DND-41 (cell line): ENCODE results near the gene FAM162A.

Experiments used
- ATAC-seq: fragments of 200-7000 bp; cut with Tn5 transposase; 3 replicates; pipeline ENCODE4 v1.9.1; 2021; ENCODE audit warnings: low read depth; ENCODE audit not compliant: insufficient read depth
- DNase-seq: peaks from one replicate; pipeline ENCODE4 v3.0.0-alpha.2; 2020
- H2AFZ ChIP-seq: 2 replicates; pipeline ENCODE4 v1.6.0; 2012; ENCODE audit warnings: low read depth, low read length
- H3K27ac ChIP-seq: 2 replicates; pipeline ENCODE4 v1.5.1; 2012; ENCODE audit warnings: low read length, inconsistent platforms
- H3K27me3 ChIP-seq: fragments of 200-600 bp; sonication (generic); 2 replicates; pipeline ENCODE4 v1.6.0; 2012; ENCODE audit warnings: low read length, mild to moderate bottlenecking, inconsistent platforms; ENCODE audit not compliant: insufficient read depth, poor library complexity
- H3K36me3 ChIP-seq: 2 replicates; pipeline ENCODE4 v1.5.1; 2012; ENCODE audit warnings: low read length, inconsistent platforms; ENCODE audit not compliant: insufficient read depth
- H3K4me1 ChIP-seq: 2 replicates; pipeline ENCODE4 v1.5.1; 2012; ENCODE audit warnings: mild to moderate bottlenecking, low read length; ENCODE audit not compliant: insufficient read depth
- H3K4me2 ChIP-seq: 2 replicates; pipeline ENCODE4 v1.6.0; 2012; ENCODE audit warnings: mild to moderate bottlenecking, moderate library complexity, low read length, inconsistent platforms; ENCODE audit not compliant: insufficient read depth
- H3K4me3 ChIP-seq, 2 experiments: fragments of 200-600 bp in 1 of 2; shearing (Covaris generic) in 1 of 2; 2 replicates each; pipeline ENCODE4 v1.5.1; 2012 to 2016; ENCODE audit warnings: inconsistent platforms in 2 of 2, low read length in 2 of 2, mild to moderate bottlenecking in 2 of 2, low read depth in 1 of 2, moderate library complexity in 1 of 2
- H3K79me2 ChIP-seq: 2 replicates; pipeline ENCODE4 v1.6.0; 2012; ENCODE audit warnings: low read length, inconsistent platforms; ENCODE audit not compliant: insufficient read depth
- H3K9ac ChIP-seq: 2 replicates; pipeline ENCODE4 v1.6.0; 2012; ENCODE audit warnings: low read depth, mild to moderate bottlenecking, inconsistent platforms, low read length, moderate library complexity
- H3K9me3 ChIP-seq: 2 replicates; pipeline ENCODE4 v1.5.1; 2012; ENCODE audit warnings: low read length, moderate library complexity, mild to moderate bottlenecking, inconsistent platforms; ENCODE audit not compliant: insufficient read depth, severe bottlenecking
- H4K20me1 ChIP-seq: 2 replicates; pipeline ENCODE4 v1.6.0; 2012; ENCODE audit warnings: low read length; ENCODE audit not compliant: insufficient read depth
- CTCF ChIP-seq: IDR thresholded peaks from 2 replicates; pipeline ENCODE4 v1.5.1; 2012; ENCODE audit warnings: borderline replicate concordance, low read length, moderate library complexity, mild to moderate bottlenecking; ENCODE audit not compliant: poor library complexity, severe bottlenecking; ENCODE audit errors: extremely low read depth
- EZH2 ChIP-seq: IDR thresholded peaks from 3 replicates; pipeline ENCODE4 v1.6.1; 2012; ENCODE audit warnings: borderline replicate concordance, low read depth, mild to moderate bottlenecking, moderate library complexity, low read length, inconsistent platforms; ENCODE audit not compliant: severe bottlenecking

Gene FAM162A

GRCh38 chr3:122415104-122415744 lies 31.2 kb downstream of the FAM162A start:
- DNase-seq (peak; percentile 51), ATAC-seq (peak; percentile 34; the same call in 2 of the 3 replicates)
- H3K79me2 ChIP-seq = peaks cover 58% of the 10 kb centered on the region
- H2AFZ ChIP-seq = peak overlapping the region; percentile 76
- H4K20me1 ChIP-seq = no peaks in the 10 kb centered on the region; the same call in 1 of the 2 replicates
- peaks cover 27% of the 10 kb centered on the region for H3K36me3 ChIP-seq
- peaks cover 42% of the 10 kb centered on the region for H3K4me1 ChIP-seq
- peak overlapping the region; percentile 66 for H3K9ac ChIP-seq
- H3K27me3 ChIP-seq = no peaks in the 10 kb centered on the region
- peak overlapping the region; percentile 55 to 70; a peak in 3 of 4 replicates for H3K4me3 ChIP-seq
- peak overlapping the region; percentile 89 for H3K4me2 ChIP-seq
- peak overlapping the region; percentile 91 for H3K27ac ChIP-seq
- no peak for TF ChIP-seq CTCF
- TF ChIP-seq EZH2 = no peak
- H3K9me3 ChIP-seq = no peaks in the 10 kb centered on the region

DNA sequence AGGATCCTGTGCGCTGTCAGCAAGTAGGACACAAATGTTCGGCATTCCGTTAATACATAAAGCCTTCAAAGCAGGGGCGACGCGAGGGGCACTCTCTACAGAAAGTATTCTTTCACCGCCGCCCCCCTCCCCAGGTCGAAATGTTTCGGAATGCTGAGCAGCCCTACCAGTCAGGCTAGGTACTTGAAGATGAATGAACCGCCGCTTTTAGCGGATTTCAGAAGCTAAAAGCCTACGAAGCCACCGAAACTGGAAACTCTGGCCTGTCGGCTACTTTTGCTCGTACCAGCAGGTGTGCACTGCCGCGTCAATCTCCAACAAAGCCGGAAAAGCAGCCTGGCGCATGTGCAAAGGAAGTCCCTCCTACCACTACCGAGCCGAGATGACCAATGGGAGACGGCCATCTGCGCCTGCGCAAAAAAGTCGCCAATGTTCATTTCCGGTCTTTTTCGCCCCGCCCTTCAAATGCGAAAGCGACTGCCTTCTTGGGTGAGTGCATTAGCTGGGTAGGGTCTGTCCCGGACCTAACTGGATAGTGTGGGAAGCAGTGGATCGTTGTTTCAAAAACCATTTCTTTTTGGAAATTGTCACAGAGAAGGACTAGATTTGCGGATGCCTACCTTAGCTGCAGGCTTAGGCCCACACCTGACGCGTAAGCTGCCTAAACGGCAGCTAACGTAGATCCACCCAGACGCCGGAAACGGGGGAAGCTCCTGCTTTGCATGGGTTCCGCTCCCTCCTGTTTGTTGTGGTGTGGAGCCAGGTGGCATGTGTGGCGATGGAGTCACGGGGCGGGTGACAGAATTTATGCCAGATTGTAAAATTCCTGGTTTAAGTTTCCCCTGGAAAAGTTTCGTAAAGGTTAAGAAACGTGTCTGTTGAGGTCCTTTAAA lies 32.0 kb downstream of the FAM162A start, which contains the start of gene WDR5B:
Gene WDR5B (minus strand): TSS at position 301 of the 893 bp plus-strand sequence. CDS start 534 bp downstream, outside the sequence.
- H3K4me1 ChIP-seq = peaks cover 42% of the 10 kb centered on the region
- H3K27ac ChIP-seq = peak within 1 kb of the TSS; percentile 91
- no peaks in the 10 kb centered on the region for H3K9me3 ChIP-seq
- H2AFZ ChIP-seq = peak within 1 kb of the TSS; percentile 76
- H3K9ac ChIP-seq = peak within 1 kb of the TSS; percentile 66
- peak within 1 kb of the TSS; percentile 89 for H3K4me2 ChIP-seq
- peaks cover 19% of the 10 kb centered on the region; the same call in 1 of the 2 replicates for H3K36me3 ChIP-seq
- no peaks in the 10 kb centered on the region; the same call in 1 of the 2 replicates for H4K20me1 ChIP-seq
- peaks cover 63% of the 10 kb centered on the region for H3K79me2 ChIP-seq
- peak within 1 kb of the TSS; percentile 55 to 70 for H3K4me3 ChIP-seq
- ATAC-seq (peak; percentile 95), DNase-seq (peak; percentile 97)
- TF ChIP-seq EZH2 = no peak
- peak; percentile 25 for TF ChIP-seq CTCF
- no peaks in the 10 kb centered on the region for H3K27me3 ChIP-seq

DNA sequence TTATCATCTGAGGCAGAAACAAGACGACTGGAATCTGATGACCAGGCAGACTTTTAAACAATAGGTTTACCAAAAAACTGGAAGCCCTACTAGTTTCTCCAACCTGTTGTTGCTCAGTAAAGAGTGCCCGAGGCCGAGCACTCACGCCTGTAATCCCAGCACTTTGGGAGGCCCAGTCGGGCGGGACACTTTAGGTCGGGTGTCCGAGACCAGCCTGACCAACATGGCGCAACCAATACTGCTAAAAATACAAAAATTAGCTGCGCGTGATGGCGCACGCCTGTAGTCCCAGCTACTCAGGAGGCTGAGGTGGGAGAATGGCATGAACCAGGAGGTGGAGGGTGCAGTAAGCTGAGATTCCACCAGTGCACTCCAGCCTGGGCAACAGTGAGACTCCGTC lies 33.0 kb downstream of the FAM162A start:
- H3K9me3 ChIP-seq = no peaks in the 10 kb centered on the region
- H3K36me3 ChIP-seq = peaks cover 21% of the 10 kb centered on the region; the same call in 1 of the 2 replicates
- no peak for ATAC-seq
- H3K4me1 ChIP-seq = peaks cover 42% of the 10 kb centered on the region
- H2AFZ ChIP-seq = no peak overlapping the region
- TF ChIP-seq EZH2 = no peak
- TF ChIP-seq CTCF = no peak
- H3K79me2 ChIP-seq = peaks cover 66% of the 10 kb centered on the region
- H3K27ac ChIP-seq = peak overlapping the region; percentile 91
- peak overlapping the region; percentile 89 for H3K4me2 ChIP-seq
- H3K9ac ChIP-seq = peak overlapping the region; percentile 66
- H3K4me3 ChIP-seq = peak overlapping the region; percentile 55 to 70
- H4K20me1 ChIP-seq = no peaks in the 10 kb centered on the region; the same call in 1 of the 2 replicates
- no peaks in the 10 kb centered on the region for H3K27me3 ChIP-seq
- no peak for DNase-seq
